ENCODE data around the gene MNT. TPM values are rescaled to one million over a fixed set of nuclear protein-coding genes. Genes with fewer than 3 reads are reported as not detected.

Gene MNT
- total and polyA plus RNA-seq, 2 of the 8 experiments (the other 6 are each of a cell fraction or from before 2014, with no cell fraction given), result 5.0 to 17.3 TPM

GRCh38 chr17:2415081-2415480 lies 14.2 kb upstream of the MNT start:
- Histone ChIP-seq H2BK5ac (ENCODE audit: low read depth, low read length) (no peak overlapping the region), H3K14ac (ENCODE audit: insufficient read length) (no peak overlapping the region), H3K79me1 (ENCODE audit: low read depth, low read length) (0 out of 2 replicates have a peak, but pooled peaks cover 3% of the 10 kb centered on the region), H3K4me3 (ENCODE audit: extremely low read depth in 1 of 4, insufficient read depth in 2 of 4, low read depth in 3 of 4, low read length in 4 of 4) (no peak overlapping the region), H3K23me2 (ENCODE audit: low read depth, low read length) (0 out of 2 replicates have a peak, but pooled peaks cover 3% of the 10 kb centered on the region), H4K8ac (ENCODE audit: extremely low read depth, insufficient read depth, low read length) (no peak overlapping the region), H2BK120ac (replicated peaks; ENCODE audit: low read depth, low read length) (no peak overlapping the region), H3K4me2 (ENCODE audit: insufficient read depth in 1 of 2, low read depth in 2 of 2, low read length in 2 of 2) (no peak overlapping the region), H3K27ac (ENCODE audit: low read depth, low read length) (no peak overlapping the region), H3K4ac (replicated peaks; ENCODE audit: insufficient read length, low read depth, low read length) (no peak overlapping the region), H3K4me1 (replicated peaks in 1 of 4; ENCODE audit: control insufficient read depth in 3 of 4, insufficient read depth in 4 of 4, low read length in 3 of 4) (no peaks in the 10 kb centered on the region), H3K9ac (replicated peaks in 1 of 4; ENCODE audit: extremely low read depth in 1 of 4, low read depth in 3 of 4, low read length in 3 of 4) (no peak overlapping the region), H3K36me3 (ENCODE audit: control insufficient read depth in 2 of 4, insufficient read depth in 4 of 4, low read length in 3 of 4) (peaks cover 4 to 28% (median 18%) of the 10 kb centered on the region in 4 experiments; a peak in 6 of 8 replicates), H4K20me1 (replicated peaks in 1 of 2; ENCODE audit: control insufficient read depth in 1 of 2, insufficient read depth in 2 of 2, low read length in 2 of 2) (peaks cover 5 to 7% of the 10 kb centered on the region in 2 experiments), H4K5ac (ENCODE audit: insufficient read length, low read depth, low read length) (no peak overlapping the region), H3K27me3 (replicated peaks in 1 of 4; ENCODE audit: control insufficient read depth in 3 of 4, extremely low read depth in 1 of 4, insufficient read depth in 3 of 4, low read length in 3 of 4) (no peaks in the 10 kb centered on the region), H2BK12ac (ENCODE audit: low read depth, low read length) (no peak overlapping the region), H2AK5ac (ENCODE audit: low read depth, low read length) (no peak overlapping the region), H4K91ac (replicated peaks; ENCODE audit: insufficient read length, low read length) (no peak overlapping the region), H2AFZ (ENCODE audit: low read length) (no peak overlapping the region), H3K9me3 (ENCODE audit: insufficient read depth in 2 of 2, low read depth in 1 of 2, low read length in 1 of 2) (no peaks in the 10 kb centered on the region), H3K79me2 (ENCODE audit: control insufficient read depth in 1 of 2, insufficient read depth in 2 of 2, low read length in 2 of 2) (no peaks in the 10 kb centered on the region), H3K23ac (ENCODE audit: insufficient read length) (no peak overlapping the region), H2BK15ac (ENCODE audit: low read length) (no peak overlapping the region), H2BK20ac (ENCODE audit: low read length) (no peak overlapping the region), H3K18ac (ENCODE audit: extremely low read depth, low read length) (no peak overlapping the region), H3K56ac (replicated peaks; ENCODE audit: insufficient read length, low read depth, low read length) (no peak overlapping the region)
- CTCF ChIA-PET (ENCODE audit: partially characterized antibody), result interaction anchor here (0.8 to 8.3 kb wide), 21 partner anchors 8 to 319 kb away, joined by 3 to 216 read pairs (median 8); no protein-coding TSS in a partner anchor
- WGBS, 2 experiments (ENCODE audit: extremely low coverage in 1 of 2, insufficient coverage in 1 of 2, insufficient read length in 1 of 2, insufficient replicate concordance in 2 of 2, low coverage in 1 of 2, low lambda C conversion rate in 2 of 2, missing lambda C conversion rate in 1 of 2), result 90% methylated on average over 9 of the region's 9 CpGs; no CpG with 5 or more reads in 1 of the 2 experiments
- DNase-seq (ENCODE audit: low read depth in 1 of 2, low spot score in 2 of 2) (no peak), FAIRE-seq (no peak)
- POLR2A ChIA-PET (ENCODE audit: partially characterized antibody), result interaction anchor here (1.0 to 2.2 kb wide), 6 partner anchors 8 to 55 kb away, joined by 3 to 14 read pairs (median 6); no protein-coding TSS in a partner anchor
- TF ChIP-seq RNF2 (IDR thresholded peaks at IDR 0.05; ENCODE audit: borderline replicate concordance, low read depth, low read length, missing control alignments, poor library complexity, severe bottlenecking), result no peak
- TF ChIP-seq SRF (IDR thresholded peaks at IDR 0.05; ENCODE audit: low read depth, low read length), result no peak
- TF ChIP-seq RAD21 (IDR thresholded peaks at IDR 0.05 in 1 of 2, conservative IDR thresholded peaks at IDR 0.05 in 1 of 2; ENCODE audit: low read depth in 2 of 2, low read length in 2 of 2), result no peak
- no peak for TF ChIP-seq SIN3A (conservative IDR thresholded peaks at IDR 0.05 in 1 of 2, IDR thresholded peaks at IDR 0.05 in 1 of 2; ENCODE audit: low read depth in 1 of 2, low read length in 2 of 2)
- TF ChIP-seq TBP (IDR thresholded peaks at IDR 0.05; ENCODE audit: low read depth, low read length), result no peak
